HepG2 (cell line): Measurements from ENCODE around the gene MYO5A. TPM values are rescaled to one million over a fixed set of nuclear protein-coding genes. Genes with fewer than 3 reads are reported as not detected.

Source experiments
- ATAC-seq: fragments of 200-7000 bp; cut with Tn5 transposase; 3 replicates; pipeline ENCODE4 v1.9.1; 2020; ENCODE audit warnings: mild to moderate bottlenecking, moderate library complexity
- BruUV-seq: library from RNA; stranded (reverse); fragments of 400-500 nt; replicated peaks from 2 replicates; lab custom pipeline; 2021; lab: Mats Ljungman, UMichigan
- CTCF ChIA-PET: fragments of 300-600 bp; formaldehyde crosslinking; extraction: SDS; loops from one replicate; lab custom pipeline; 2021; ENCODE audit warnings: low total read pairs, inconsistent platforms, low intra/inter-chr PET ratio; lab: Yijun Ruan, JAX
- POLR2A ChIA-PET: fragments of 350-600 bp; sonication (Branson Sonifier 250); formaldehyde crosslinking; loops from one replicate; lab custom pipeline; 2020; ENCODE audit warnings: antibody characterized with exemption, inconsistent platforms; lab: Yijun Ruan, JAX
- DNase-seq: peaks from one replicate; pipeline ENCODE4 v3.0.0-alpha.2; 2015; ENCODE audit warnings: low spot score
- FAIRE-seq: peaks from 3 replicates; lab custom pipeline; 2011; peaks lifted over from hg19 to GRCh38; lab: Jason Lieb, UNC
- H2AFZ ChIP-seq: one replicate; pipeline ENCODE4 v1.6.1; 2011; ENCODE audit warnings: low read length, inconsistent platforms
- H3K27ac ChIP-seq: fragments of 300-600 bp; 3 replicates; pipeline ENCODE4 v1.8.0; 2011; ENCODE audit warnings: mixed run types, mild to moderate bottlenecking, mixed read lengths, low read length, inconsistent platforms; ENCODE audit not compliant: insufficient read depth; ENCODE audit errors: extremely low read length
- H3K27me3 ChIP-seq, 2 experiments: fragments of 200-600 bp in 1 of 2; 2 replicates in 1 of 2; 3 replicates in 1 of 2; pipeline versions ENCODE4 v1.6.0 to v1.8.0; 2011; ENCODE audit warnings: low read length in 2 of 2, mild to moderate bottlenecking in 2 of 2, moderate library complexity in 2 of 2, inconsistent platforms in 1 of 2; ENCODE audit not compliant: insufficient read depth in 2 of 2, control insufficient read depth in 1 of 2
- H3K36me3 ChIP-seq, 2 experiments: fragments of 200-600 bp in 1 of 2; replicated peaks in 1 of 2; 2 replicates in 1 of 2; 3 replicates in 1 of 2; pipeline versions ENCODE4 v1.5.1 to v1.8.0; 2011; ENCODE audit warnings: low read length in 2 of 2, inconsistent platforms in 1 of 2; ENCODE audit not compliant: insufficient read depth in 2 of 2, control insufficient read depth in 1 of 2
- H3K4me1 ChIP-seq: 2 replicates; pipeline ENCODE4 v1.5.1; 2012; ENCODE audit warnings: low read length, inconsistent platforms; ENCODE audit not compliant: insufficient read depth
- H3K4me2 ChIP-seq: 2 replicates; pipeline ENCODE4 v1.6.0; 2011; ENCODE audit warnings: low read depth, low read length, inconsistent platforms
- H3K4me3 ChIP-seq, 3 experiments: fragments of 200-600 bp in 1 of 3; sonication (generic), shearing (Covaris generic) in 1 of 3; replicated peaks in 1 of 3; 2 replicates each; pipeline ENCODE4 v1.5.1; 2011 to 2016; ENCODE audit warnings: low read length in 3 of 3, inconsistent platforms in 2 of 3, low read depth in 2 of 3, mild to moderate bottlenecking in 2 of 3, control low read depth in 1 of 3, mixed read lengths in 1 of 3; ENCODE audit not compliant: insufficient read depth in 1 of 3
- H3K79me2 ChIP-seq: one replicate; pipeline ENCODE4 v1.6.1; 2011; ENCODE audit warnings: low read length, inconsistent platforms; ENCODE audit not compliant: insufficient read depth
- H3K9ac ChIP-seq: 2 replicates; pipeline ENCODE4 v1.6.0; 2011; ENCODE audit warnings: mild to moderate bottlenecking, low read depth, low read length, inconsistent platforms; ENCODE audit not compliant: insufficient read depth
- H3K9me3 ChIP-seq: 2 replicates; pipeline ENCODE4 v1.5.1; 2012; ENCODE audit warnings: mild to moderate bottlenecking, low read length
- H4K20me1 ChIP-seq: 2 replicates; pipeline ENCODE4 v1.6.0; 2011; ENCODE audit warnings: inconsistent platforms, mild to moderate bottlenecking, low read length, moderate library complexity; ENCODE audit not compliant: insufficient read depth
- ATAD3A ChIP-seq: sonication (generic); formaldehyde crosslinking; IDR thresholded peaks from 2 replicates; pipeline ENCODE4 v1.4.0; 2020; ENCODE audit warnings: missing genetic modification reagents
- GLI4 ChIP-seq: sonication (generic); formaldehyde crosslinking; IDR thresholded peaks from 2 replicates; pipeline ENCODE4 v1.5.1; 2020; ENCODE audit warnings: missing genetic modification reagents, mild to moderate bottlenecking, moderate library complexity, borderline replicate concordance
- HOMEZ ChIP-seq: IDR thresholded peaks from 2 replicates; pipeline ENCODE4 v1.6.1; 2016; ENCODE audit warnings: low read depth
- IKZF4 ChIP-seq: sonication (generic); formaldehyde crosslinking; IDR thresholded peaks from 2 replicates; pipeline ENCODE4 v1.5.1; 2020; ENCODE audit warnings: borderline replicate concordance, mild to moderate bottlenecking, low read depth, missing genetic modification reagents; ENCODE audit errors: not compliant biosample characterization
- POGK ChIP-seq: sonication (generic); formaldehyde crosslinking; conservative IDR thresholded peaks from 2 replicates; pipeline ENCODE4 v1.8.0; 2022; ENCODE audit warnings: mild to moderate bottlenecking, moderate library complexity, missing genetic modification reagents
- SMAD9 ChIP-seq: sonication (generic); formaldehyde crosslinking; IDR thresholded peaks from 2 replicates; pipeline ENCODE4 v1.5.1; 2020; ENCODE audit warnings: mild to moderate bottlenecking, missing genetic modification reagents
- SOX13 ChIP-seq, 3 experiments: fragments of 450-650 bp in 1 of 3; sonication (generic) in 1 of 3; formaldehyde crosslinking in 1 of 3; IDR thresholded peaks in 2 of 3; conservative IDR thresholded peaks in 1 of 3; 2 replicates each; pipeline versions ENCODE4 v1.5.0 to v1.6.1; 2016 to 2020; ENCODE audit warnings: antibody characterized with exemption in 1 of 3, mild to moderate bottlenecking in 1 of 3, missing compliant biosample characterization in 1 of 3, missing genetic modification reagents in 1 of 3, moderate library complexity in 1 of 3
- SP140L ChIP-seq: sonication (generic); formaldehyde crosslinking; IDR thresholded peaks from 2 replicates; pipeline ENCODE4 v1.4.0; 2020; ENCODE audit warnings: missing genetic modification reagents, borderline replicate concordance
- TGIF2 ChIP-seq: IDR thresholded peaks from 2 replicates; pipeline ENCODE4 v1.6.1; 2016; ENCODE audit warnings: control low read depth, missing compliant biosample characterization
- ZBTB49 ChIP-seq: sonication (generic); formaldehyde crosslinking; IDR thresholded peaks from 2 replicates; pipeline ENCODE4 v1.4.0; 2020; ENCODE audit warnings: missing genetic modification reagents, borderline replicate concordance
- ZNF282 ChIP-seq: fragments of 450-650 bp; IDR thresholded peaks from 2 replicates; pipeline ENCODE4 v1.6.1; 2018; ENCODE audit not compliant: partially characterized antibody
- ZNF567 ChIP-seq: sonication (generic); formaldehyde crosslinking; IDR thresholded peaks from 2 replicates; pipeline ENCODE4 v1.8.1; 2023; ENCODE audit warnings: mild to moderate bottlenecking, missing genetic modification reagents, borderline replicate concordance
- ZNF776 ChIP-seq: sonication (generic); formaldehyde crosslinking; IDR thresholded peaks from 2 replicates; pipeline ENCODE4 v1.4.0; 2020; ENCODE audit warnings: mild to moderate bottlenecking, missing genetic modification reagents
- ZSCAN31 ChIP-seq: sonication (generic); formaldehyde crosslinking; IDR thresholded peaks from 2 replicates; pipeline ENCODE4 v1.5.0; 2020; ENCODE audit warnings: low read depth, mild to moderate bottlenecking, missing genetic modification reagents
- WGBS: methylation state at CpG from one replicate; pipeline ENCODE4 v1.1.6; 2017; ENCODE audit warnings: low lambda C conversion rate; 5-methylcytosine and 5-hydroxymethylcytosine counted together
- in situ Hi-C: cut with HindIII; loops from 2 replicates; pipeline ENCODE4 v1.10.0; 2017; ENCODE audit warnings: low pct_unique_long_range_greater_than_20kb; ENCODE audit not compliant: extremely low pct_ligation_motif_present
- intact Hi-C: fragments of 100-400 bp; cut with micrococcal nuclease; formaldehyde crosslinking; loops from one replicate; pipeline ENCODE4 v1.10.0; 2022; ENCODE audit not compliant: unreplicated experiment
- polyA plus RNA-seq, 8 experiments: library from polyadenylated mRNA; depleted of rRNA in 3 of 8; stranded (reverse) in 7 of 8; unstranded in 1 of 8; fragments of >200 nt; fragmentation: Illumina TruSeq in 4 of 8; extraction: Trizol in 4 of 8; gene quantifications; 2 replicates each; pipeline versions ENCODE4 v1.2.1 to v1.2.3, GENCODE V29; 2011 to 2016; ENCODE audit warnings: low read depth in 4 of 8, missing spikeins in 1 of 8, mixed read lengths in 1 of 8; ENCODE audit not compliant: insufficient read depth in 1 of 8
- total RNA-seq, 5 experiments: library from RNA; depleted of rRNA; stranded (reverse); fragments of >200 nt; fragmentation: Illumina TruSeq; extraction: Trizol; gene quantifications; 2 replicates each; pipeline ENCODE4 v1.2.3, GENCODE V29; 2016; ENCODE audit warnings: low read depth in 1 of 5

The MYO5A gene
- total and polyA plus RNA-seq, 2 of the 13 experiments (the other 11 are each of a cell fraction or from before 2014, with no cell fraction given): 2.8 to 4.8 TPM

DNA sequence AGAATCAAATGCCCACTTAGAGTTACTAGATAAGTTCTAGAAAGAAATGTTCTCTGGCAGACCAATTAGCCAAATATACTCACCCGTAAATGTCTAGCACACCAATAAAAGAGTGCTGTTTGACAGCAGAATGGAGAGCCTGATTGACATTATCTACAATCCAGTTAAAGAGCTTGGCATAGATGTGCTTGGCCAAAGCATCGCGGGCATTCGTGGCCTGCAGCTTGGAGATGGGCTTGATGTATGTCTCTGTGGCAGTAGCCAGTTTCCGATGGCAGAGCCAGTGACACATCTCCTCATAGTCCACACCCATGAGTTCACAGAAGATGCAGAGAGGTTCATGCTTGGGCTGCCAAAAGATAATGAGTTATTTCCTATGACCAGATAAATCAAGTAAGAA is 131.6 kb downstream of the MYO5A start:
- FAIRE-seq: no peak
- Histone ChIP-seq H3K27ac (no peak overlapping the region), H3K4me1 (no peaks in the 10 kb centered on the region), H3K9me3 (no peaks in the 10 kb centered on the region), H3K79me2 (no peaks in the 10 kb centered on the region), H3K4me3 (no peak overlapping the region), H4K20me1 (no peaks in the 10 kb centered on the region), H3K36me3 (no peaks in the 10 kb centered on the region), H2AFZ (no peak overlapping the region), H3K27me3 (no peaks in the 10 kb centered on the region), H3K4me2 (no peak overlapping the region), H3K9ac (no peak overlapping the region)
- no TSS peak for BruUV-seq
- ChIA-PET CTCF (no interaction called here), POLR2A (no interaction called here)
- intact Hi-C loops: no loop called here
- WGBS: 89% methylated on average over 5 of the region's 5 CpGs
- TF ChIP-seq ZNF567 (no peak), SP140L (CRISPR knock-in tag) (no peak), HOMEZ (CRISPR knock-in tag) (no peak), SOX13 (IDR thresholded peaks at IDR 0.05) (no peak), SOX13 (CRISPR knock-in tag; conservative IDR thresholded peaks at IDR 0.05 in 1 of 2, IDR thresholded peaks at IDR 0.05 in 1 of 2) (no peak), SMAD9 (CRISPR knock-in tag) (no peak), ZSCAN31 (no peak), TGIF2 (CRISPR knock-in tag) (no peak)
- no peak for ATAC-seq
- DNase-seq: no peak
- in situ Hi-C loops: no loop called here

GRCh38 chr15:52394118-52394517 is 134.6 kb downstream of the MYO5A start:
- Histone ChIP-seq H3K9me3 (no peaks in the 10 kb centered on the region), H3K36me3 (no peaks in the 10 kb centered on the region), H3K4me2 (no peak overlapping the region), H3K9ac (no peak overlapping the region), H3K79me2 (no peaks in the 10 kb centered on the region), H3K27me3 (no peaks in the 10 kb centered on the region), H3K4me3 (no peak overlapping the region), H4K20me1 (no peaks in the 10 kb centered on the region), H3K27ac (no peak overlapping the region), H3K4me1 (no peaks in the 10 kb centered on the region), H2AFZ (no peak overlapping the region)
- in situ Hi-C loops: no loop called here
- 30% methylated on average over 3 of the region's 3 CpGs for WGBS
- DNase-seq: no peak
- ChIA-PET POLR2A (no interaction called here), CTCF (no interaction called here)
- no peak for FAIRE-seq
- ATAC-seq: no peak
- no TSS peak for BruUV-seq
- intact Hi-C loops: no loop called here
- TF ChIP-seq IKZF4 (no peak), POGK (CRISPR knock-in tag) (no peak), ZNF776 (CRISPR knock-in tag) (no peak), ZBTB49 (CRISPR knock-in tag) (no peak), ATAD3A (no peak), ZNF282 (no peak), GLI4 (CRISPR knock-in tag) (no peak)
